T-helper 17 cell (primary cell): ENCODE measurements around the gene ADAM22. TPM values are rescaled to one million over a fixed set of nuclear protein-coding genes. Genes with fewer than 3 reads are reported as not detected.
"Not testable (repeated sequence)": the region's sequence is repeated elsewhere in the genome, so short reads cannot be mapped to it uniquely, and the experiment has no call there.

Experiments used
- ATAC-seq: fragments of 150-1000 bp; cut with Tn5 transposase; 2 replicates; pipeline ENCODE4 v1.10.0; 2021; ENCODE audit warnings: mild to moderate bottlenecking, moderate library complexity
- DNase-seq, 3 donors: peaks; one replicate each; pipeline versions ENCODE4 v3.0.0 to v3.0.0-alpha.2; 2020 to 2021
- H3K9me3 ChIP-seq: one replicate; pipeline ENCODE4 v1.7.0; 2013; ENCODE audit warnings: low read length, mild to moderate bottlenecking; ENCODE audit not compliant: control insufficient read depth, poor library complexity, severe bottlenecking
- H3K27ac Mint-ChIP-seq: one replicate; pipeline ENCODE4 v1.8.0; 2022; ENCODE audit warnings: mild to moderate bottlenecking, moderate library complexity, mixed read lengths
- H3K27me3 Mint-ChIP-seq: one replicate; pipeline ENCODE4 v1.8.0; 2022; ENCODE audit warnings: mixed read lengths
- H3K36me3 Mint-ChIP-seq: one replicate; pipeline ENCODE4 v1.8.0; 2022; ENCODE audit warnings: low read depth, mixed read lengths
- H3K4me1 Mint-ChIP-seq: one replicate; pipeline ENCODE4 v1.8.0; 2022; ENCODE audit warnings: mild to moderate bottlenecking, mixed read lengths
- H3K4me3 Mint-ChIP-seq: one replicate; pipeline ENCODE4 v1.8.0; 2022; ENCODE audit warnings: mild to moderate bottlenecking, moderate library complexity, mixed read lengths
- total RNA-seq, 4 donors: library from RNA in 2 of 4; stranded (reverse) in 2 of 4; gene quantifications; one replicate each; pipeline ENCODE4 v1.2.3 and lab custom pipeline; 2022 to 2026

Gene ADAM22
- total RNA-seq, 2 donors from 2014 or later, result 2.0 to 3.0 TPM

- H3K27ac Mint-ChIP-seq, result no peak overlapping the region
- H3K27me3 Mint-ChIP-seq, result peaks cover 14% of the 10 kb centered on the region
- H3K36me3 Mint-ChIP-seq, result peaks cover 3% of the 10 kb centered on the region
- H3K4me3 Mint-ChIP-seq, result no peak overlapping the region
- ATAC-seq (no peak), DNase-seq (no peak)
- H3K4me1 Mint-ChIP-seq, result peaks cover 2% of the 10 kb centered on the region
- H3K9me3 ChIP-seq, result no peaks in the 10 kb centered on the region
These were observed 7.2 kb upstream of the ADAM22 start for GRCh38 chr7:87926581-87927461.

- no peak overlapping the region for H3K27ac Mint-ChIP-seq
- peak overlapping the region; percentile 90 for H3K4me3 Mint-ChIP-seq
- no peak for DNase-seq
- H3K9me3 ChIP-seq, result no peaks in the 10 kb centered on the region
- no peaks in the 10 kb centered on the region for H3K36me3 Mint-ChIP-seq
- ATAC-seq, result peak; percentile 48
- H3K27me3 Mint-ChIP-seq, result no peaks in the 10 kb centered on the region
- H3K4me1 Mint-ChIP-seq, result peaks cover 10% of the 10 kb centered on the region
These were observed 472 bp upstream of the ADAM22 start for GRCh38 chr7:87933605-87933952.

- ATAC-seq, result no peak
- H3K9me3 ChIP-seq, result no peaks in the 10 kb centered on the region
- no peak for DNase-seq
- Mint-ChIP-seq H3K4me1 (peaks cover 12% of the 10 kb centered on the region), H3K36me3 (peaks cover 3% of the 10 kb centered on the region), H3K27ac (peak overlapping the region; percentile 56), H3K4me3 (peak overlapping the region; percentile 90), H3K27me3 (no peaks in the 10 kb centered on the region)
These were observed 790 bp downstream of the ADAM22 start for GRCh38 chr7:87934699-87935383.

GRCh38 chr7:87935384-87935706, 1.3 kb downstream of the ADAM22 start:
- H3K9me3 ChIP-seq, result no peaks in the 10 kb centered on the region
- ATAC-seq, result no peak
- peaks cover 3% of the 10 kb centered on the region for H3K36me3 Mint-ChIP-seq
- H3K27ac Mint-ChIP-seq, result peak overlapping the region; percentile 56
- peak overlapping the region; percentile 90 for H3K4me3 Mint-ChIP-seq
- no peak for DNase-seq
- H3K27me3 Mint-ChIP-seq, result no peaks in the 10 kb centered on the region
- peaks cover 12% of the 10 kb centered on the region for H3K4me1 Mint-ChIP-seq

- DNase-seq, result no peak
- Mint-ChIP-seq H3K27ac (no peak overlapping the region), H3K4me3 (no peak overlapping the region), H3K4me1 (peaks cover 4% of the 10 kb centered on the region), H3K36me3 (peaks cover 8% of the 10 kb centered on the region), H3K27me3 (no peaks in the 10 kb centered on the region)
- H3K9me3 ChIP-seq, result no peaks in the 10 kb centered on the region
- no peak for ATAC-seq
These were observed 7.1 kb downstream of the ADAM22 start for GRCh38 chr7:87941138-87941537.

- ATAC-seq (no peak), DNase-seq (no peak)
- Mint-ChIP-seq H3K36me3 (peaks cover 7% of the 10 kb centered on the region), H3K27me3 (no peaks in the 10 kb centered on the region), H3K4me1 (peaks cover 2% of the 10 kb centered on the region), H3K27ac (no peak overlapping the region), H3K4me3 (no peak overlapping the region)
- H3K9me3 ChIP-seq, result no peaks in the 10 kb centered on the region
These were observed 10.5 kb downstream of the ADAM22 start for GRCh38 chr7:87944547-87944946.

- H3K9me3 ChIP-seq, DNase-seq: not testable (repeated sequence)
These were observed 11.9 kb downstream of the ADAM22 start for GRCh38 chr7:87945926-87946325.

GRCh38 chr7:87948371-87948770, 14.3 kb downstream of the ADAM22 start:
- DNase-seq (no peak), ATAC-seq (no peak)
- H3K27ac Mint-ChIP-seq, result no peak overlapping the region
- H3K4me3 Mint-ChIP-seq, result no peak overlapping the region
- peaks cover 7% of the 10 kb centered on the region for H3K36me3 Mint-ChIP-seq
- peaks cover 4% of the 10 kb centered on the region for H3K4me1 Mint-ChIP-seq
- H3K27me3 Mint-ChIP-seq, result no peaks in the 10 kb centered on the region
- no peaks in the 10 kb centered on the region for H3K9me3 ChIP-seq

More at GRCh38 chr7:87945926-87946325, 11.9 kb downstream of the ADAM22 start:
- H3K27me3 Mint-ChIP-seq, ATAC-seq, H3K4me1 Mint-ChIP-seq, H3K36me3 Mint-ChIP-seq, H3K27ac Mint-ChIP-seq, H3K4me3 Mint-ChIP-seq: not testable (repeated sequence)

GRCh38 chr7:87959336-87959735, 25.3 kb downstream of the ADAM22 start:
- Mint-ChIP-seq H3K27ac (no peak overlapping the region), H3K4me1 (no peaks in the 10 kb centered on the region), H3K36me3 (no peaks in the 10 kb centered on the region), H3K27me3 (no peaks in the 10 kb centered on the region), H3K4me3 (no peak overlapping the region)
- DNase-seq (no peak), ATAC-seq (no peak)
- no peaks in the 10 kb centered on the region for H3K9me3 ChIP-seq

- Mint-ChIP-seq H3K4me1 (no peaks in the 10 kb centered on the region), H3K27ac (no peak overlapping the region), H3K36me3 (no peaks in the 10 kb centered on the region), H3K27me3 (no peaks in the 10 kb centered on the region), H3K4me3 (no peak overlapping the region)
- no peaks in the 10 kb centered on the region for H3K9me3 ChIP-seq
- no peak for DNase-seq
- ATAC-seq, result no peak
These were observed 26.2 kb downstream of the ADAM22 start for GRCh38 chr7:87960239-87960638.

GRCh38 chr7:87961754-87962153, 27.7 kb downstream of the ADAM22 start:
- Mint-ChIP-seq H3K27me3 (no peaks in the 10 kb centered on the region), H3K4me1 (no peaks in the 10 kb centered on the region), H3K4me3 (no peak overlapping the region), H3K36me3 (peaks cover 2% of the 10 kb centered on the region), H3K27ac (no peak overlapping the region)
- ATAC-seq (no peak), DNase-seq (no peak)
- no peaks in the 10 kb centered on the region for H3K9me3 ChIP-seq

GRCh38 chr7:87966271-87966670, 32.2 kb downstream of the ADAM22 start:
- no peaks in the 10 kb centered on the region for H3K27me3 Mint-ChIP-seq
- no peak for DNase-seq
- no peaks in the 10 kb centered on the region for H3K9me3 ChIP-seq
- H3K36me3 Mint-ChIP-seq, result peaks cover 2% of the 10 kb centered on the region
- H3K4me3 Mint-ChIP-seq, result no peak overlapping the region
- H3K27ac Mint-ChIP-seq, result no peak overlapping the region
- H3K4me1 Mint-ChIP-seq, result no peaks in the 10 kb centered on the region
- ATAC-seq, result no peak

- Mint-ChIP-seq H3K4me1 (no peaks in the 10 kb centered on the region), H3K36me3 (peaks cover 2% of the 10 kb centered on the region), H3K4me3 (no peak overlapping the region), H3K27me3 (no peaks in the 10 kb centered on the region), H3K27ac (no peak overlapping the region)
- DNase-seq, result no peak
- no peaks in the 10 kb centered on the region for H3K9me3 ChIP-seq
- no peak for ATAC-seq
These were observed 34.0 kb downstream of the ADAM22 start for GRCh38 chr7:87968021-87968420.

- no peak overlapping the region for H3K4me3 Mint-ChIP-seq
- DNase-seq, result no peak
- H3K4me1 Mint-ChIP-seq, result peaks cover 3% of the 10 kb centered on the region
- no peaks in the 10 kb centered on the region for H3K27me3 Mint-ChIP-seq
- no peaks in the 10 kb centered on the region for H3K36me3 Mint-ChIP-seq
- ATAC-seq, result no peak
- H3K9me3 ChIP-seq, result no peaks in the 10 kb centered on the region
- H3K27ac Mint-ChIP-seq, result no peak overlapping the region
These were observed 48.1 kb downstream of the ADAM22 start for GRCh38 chr7:87982116-87982515.
